Islet of Langerhans (tissue), 1 donor: ENCODE measurements around the gene JDP2.

Experiments used
- FAIRE-seq: peaks from one replicate; lab custom pipeline; 2011; peaks lifted over from hg19 to GRCh38; lab: Jason Lieb, UNC

The JDP2 gene

GRCh38 chr14:75484711-75485429 lies 57.0 kb downstream of the JDP2 start:
- FAIRE-seq = no peak

GRCh38 chr14:75486318-75486717 lies 58.5 kb downstream of the JDP2 start:
- no peak for FAIRE-seq

GRCh38 chr14:75487155-75487671 lies 59.4 kb downstream of the JDP2 start:
- no peak for FAIRE-seq

- no peak for FAIRE-seq
Observed at GRCh38 chr14:75489480-75489837, 61.6 kb downstream of the JDP2 start.

GRCh38 chr14:75491376-75491978 lies 63.7 kb downstream of the JDP2 start:
- FAIRE-seq = no peak

- FAIRE-seq = no peak
Observed at GRCh38 chr14:75492832-75493591, 65.2 kb downstream of the JDP2 start.

- no peak for FAIRE-seq
Observed at GRCh38 chr14:75493592-75494087, 65.8 kb downstream of the JDP2 start.

GRCh38 chr14:75494896-75495295 lies 67.1 kb downstream of the JDP2 start:
- no peak for FAIRE-seq

- no peak for FAIRE-seq
Observed at GRCh38 chr14:75495399-75495798, 67.6 kb downstream of the JDP2 start.

GRCh38 chr14:75495882-75496281 lies 68.1 kb downstream of the JDP2 start:
- FAIRE-seq = no peak

GRCh38 chr14:75496755-75497154 lies 68.9 kb downstream of the JDP2 start:
- FAIRE-seq = no peak

- FAIRE-seq = no peak
Observed at GRCh38 chr14:75497191-75497590, 69.4 kb downstream of the JDP2 start.

GRCh38 chr14:75497701-75498100 lies 69.9 kb downstream of the JDP2 start:
- no peak for FAIRE-seq

GRCh38 chr14:75499084-75499875 lies 71.5 kb downstream of the JDP2 start:
- no peak for FAIRE-seq

GRCh38 chr14:75501080-75501479 lies 73.3 kb downstream of the JDP2 start:
- no peak for FAIRE-seq

- FAIRE-seq = no peak
Observed at GRCh38 chr14:75504411-75504810, 76.6 kb downstream of the JDP2 start.

- no peak for FAIRE-seq
Observed at GRCh38 chr14:75506930-75507329, 79.1 kb downstream of the JDP2 start.

GRCh38 chr14:75510547-75510946 lies 82.7 kb downstream of the JDP2 start:
- no peak for FAIRE-seq

- FAIRE-seq = no peak
Observed at GRCh38 chr14:75511201-75511600, 83.4 kb downstream of the JDP2 start.

GRCh38 chr14:75513911-75514672 lies 86.3 kb downstream of the JDP2 start:
- FAIRE-seq = no peak
